ENCODE measurements around the gene PLEKHA7.

DNA sequence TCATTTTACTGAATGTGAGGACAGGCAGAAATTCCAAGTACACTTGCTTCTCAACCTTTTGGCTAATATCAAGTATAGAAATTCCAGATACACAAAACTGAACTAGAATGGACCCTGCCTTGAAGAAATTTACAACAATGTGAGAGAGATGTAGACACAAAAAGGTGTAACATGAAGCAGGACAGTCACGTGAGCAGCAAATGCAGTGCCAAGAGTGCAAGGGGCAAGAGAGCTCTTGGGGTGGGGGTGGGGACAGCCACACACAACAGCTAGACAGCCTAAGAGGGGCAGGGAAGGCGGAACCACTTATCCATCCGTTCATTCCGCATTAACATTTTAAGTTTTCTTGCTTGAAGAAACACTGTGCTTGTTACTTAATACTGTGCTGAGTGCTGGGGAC is 28.9 kb downstream of the PLEKHA7 start:
- TF ChIP-seq, protein P1, sequence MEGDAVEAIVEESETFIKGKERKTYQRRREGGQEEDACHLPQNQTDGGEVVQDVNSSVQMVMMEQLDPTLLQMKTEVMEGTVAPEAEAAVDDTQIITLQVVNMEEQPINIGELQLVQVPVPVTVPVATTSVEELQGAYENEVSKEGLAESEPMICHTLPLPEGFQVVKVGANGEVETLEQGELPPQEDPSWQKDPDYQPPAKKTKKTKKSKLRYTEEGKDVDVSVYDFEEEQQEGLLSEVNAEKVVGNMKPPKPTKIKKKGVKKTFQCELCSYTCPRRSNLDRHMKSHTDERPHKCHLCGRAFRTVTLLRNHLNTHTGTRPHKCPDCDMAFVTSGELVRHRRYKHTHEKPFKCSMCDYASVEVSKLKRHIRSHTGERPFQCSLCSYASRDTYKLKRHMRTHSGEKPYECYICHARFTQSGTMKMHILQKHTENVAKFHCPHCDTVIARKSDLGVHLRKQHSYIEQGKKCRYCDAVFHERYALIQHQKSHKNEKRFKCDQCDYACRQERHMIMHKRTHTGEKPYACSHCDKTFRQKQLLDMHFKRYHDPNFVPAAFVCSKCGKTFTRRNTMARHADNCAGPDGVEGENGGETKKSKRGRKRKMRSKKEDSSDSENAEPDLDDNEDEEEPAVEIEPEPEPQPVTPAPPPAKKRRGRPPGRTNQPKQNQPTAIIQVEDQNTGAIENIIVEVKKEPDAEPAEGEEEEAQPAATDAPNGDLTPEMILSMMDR (IDR thresholded peaks at IDR 0.05), result no peak
- no peak for TF ChIP-seq POLR2A (IDR thresholded peaks at IDR 0.05)

All from right lobe of liver (tissue), 4 donors.